Measurements from ENCODE around the gene PEX12. TPM values are rescaled to one million over a fixed set of nuclear protein-coding genes. Genes with fewer than 3 reads are reported as not detected.

Gene PEX12
- 10 to 100 TPM in 2 of 9 donors, 1 to 10 TPM in 7; 6.6 to 10.8 (median 8.8) TPM for total RNA-seq
- polyA plus RNA-seq = 1 to 10 TPM; 2.6 to 5.3 TPM
- long read RNA-seq, donor 1, transcript PEX12-201 (3 exons, 2,675 nt) = major isoform, 7 of 9 reads
- long read RNA-seq, donor 1, partial matches to known transcripts = 1 of 9 reads
- long read RNA-seq, donor 1, other reads (novel, unspliced or antisense) = 1 of 9 reads
- long read RNA-seq, donor 2, transcript PEX12-201 (3 exons, 2,675 nt) = major isoform, 17 of 22 reads
- long read RNA-seq, donor 2, partial matches to known transcripts = 5 of 22 reads
- long read RNA-seq, donor 2, other reads (novel, unspliced or antisense) = 0 of 22 reads
- long read RNA-seq, donor 3, partial matches to known transcripts = 1 of 5 reads
- long read RNA-seq, donor 3, other reads (novel, unspliced or antisense) = 0 of 5 reads

DNA sequence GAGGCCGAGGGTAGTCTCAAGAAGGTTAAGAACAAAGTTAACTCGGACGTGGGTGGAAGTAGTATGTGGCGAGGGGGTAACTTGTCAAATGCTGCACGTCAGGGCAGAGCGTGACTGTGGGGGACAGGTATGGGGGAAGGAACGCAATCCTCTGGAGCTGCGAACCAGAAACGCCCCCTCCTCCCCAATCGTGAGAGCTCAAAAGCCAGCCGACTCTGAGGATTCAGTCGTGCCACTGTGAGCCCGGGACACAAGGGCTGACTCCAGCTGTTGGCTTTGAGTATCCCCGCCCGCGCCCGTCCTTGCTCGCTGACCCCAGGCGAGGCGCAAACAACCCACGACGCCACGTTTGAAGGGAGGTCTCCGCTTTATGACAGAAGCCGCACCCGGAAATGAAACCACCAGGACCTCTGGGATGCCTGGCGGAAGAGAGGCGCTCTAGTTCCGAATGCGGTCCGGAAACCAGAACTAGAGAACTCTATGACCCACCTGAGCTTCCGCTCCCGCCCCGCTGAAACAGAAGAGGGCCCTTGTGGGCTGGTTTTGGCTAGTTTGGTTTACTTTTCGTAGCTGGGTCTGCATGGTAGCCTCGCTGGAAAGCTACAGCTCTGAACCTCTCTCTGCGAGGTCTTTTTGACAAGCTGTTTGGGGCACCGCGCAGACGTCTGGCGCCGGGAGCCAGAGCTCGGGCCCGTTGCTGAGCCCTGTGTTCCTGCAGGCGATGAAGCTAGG lies at the start of gene PEX12:
Gene PEX12, minus strand, starts transcription at position 375 of the 732 bp plus-strand sequence. CDS start 550 bp downstream, outside the sequence.
- Histone ChIP-seq H3K27me3 (no peaks in the 10 kb centered on the region), H3K27ac (peak within 1 kb of the TSS; percentile 77 to 96 (median 92)), H3K36me3 (peaks cover 0 to 37% (median 27%) of the 10 kb centered on the region in 9 donors), H3K4me3 (peak within 1 kb of the TSS; percentile 44 to 93 (median 79)), H3K4me1 (peaks cover 0 to 23% (median 17%) of the 10 kb centered on the region in 12 donors), H3K9me3 (no peaks in the 10 kb centered on the region)
- ATAC-seq = peak; percentile 98 to 99 (median 98)
- WGBS, 4 donors = 0 to 1% (median 0%) methylated on average over 28 to 45 of the region's 45 CpGs
- peak; percentile 91 to 95 (median 93) for DNase-seq
- peak in 1 of 2 donors; percentile 80 for TF ChIP-seq POLR2A (IDR thresholded peaks at IDR 0.05)
- TF ChIP-seq, protein P1, sequence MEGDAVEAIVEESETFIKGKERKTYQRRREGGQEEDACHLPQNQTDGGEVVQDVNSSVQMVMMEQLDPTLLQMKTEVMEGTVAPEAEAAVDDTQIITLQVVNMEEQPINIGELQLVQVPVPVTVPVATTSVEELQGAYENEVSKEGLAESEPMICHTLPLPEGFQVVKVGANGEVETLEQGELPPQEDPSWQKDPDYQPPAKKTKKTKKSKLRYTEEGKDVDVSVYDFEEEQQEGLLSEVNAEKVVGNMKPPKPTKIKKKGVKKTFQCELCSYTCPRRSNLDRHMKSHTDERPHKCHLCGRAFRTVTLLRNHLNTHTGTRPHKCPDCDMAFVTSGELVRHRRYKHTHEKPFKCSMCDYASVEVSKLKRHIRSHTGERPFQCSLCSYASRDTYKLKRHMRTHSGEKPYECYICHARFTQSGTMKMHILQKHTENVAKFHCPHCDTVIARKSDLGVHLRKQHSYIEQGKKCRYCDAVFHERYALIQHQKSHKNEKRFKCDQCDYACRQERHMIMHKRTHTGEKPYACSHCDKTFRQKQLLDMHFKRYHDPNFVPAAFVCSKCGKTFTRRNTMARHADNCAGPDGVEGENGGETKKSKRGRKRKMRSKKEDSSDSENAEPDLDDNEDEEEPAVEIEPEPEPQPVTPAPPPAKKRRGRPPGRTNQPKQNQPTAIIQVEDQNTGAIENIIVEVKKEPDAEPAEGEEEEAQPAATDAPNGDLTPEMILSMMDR (IDR thresholded peaks at IDR 0.05) = peak in 2 of 12 donors; percentile 7 to 30
- intact Hi-C loops (cut with DNase I) = loop anchor here in 4 of 10 donors (1.0 to 10.0 kb wide), 4 partner anchors 8 to 614 kb away; partner anchors contain the start of genes LIG3 (in 2 of the 4), AP2B1 (in 1 of the 4), CCT6B (in 1 of the 4) and ZNF830 (in 1 of the 4)

DNA sequence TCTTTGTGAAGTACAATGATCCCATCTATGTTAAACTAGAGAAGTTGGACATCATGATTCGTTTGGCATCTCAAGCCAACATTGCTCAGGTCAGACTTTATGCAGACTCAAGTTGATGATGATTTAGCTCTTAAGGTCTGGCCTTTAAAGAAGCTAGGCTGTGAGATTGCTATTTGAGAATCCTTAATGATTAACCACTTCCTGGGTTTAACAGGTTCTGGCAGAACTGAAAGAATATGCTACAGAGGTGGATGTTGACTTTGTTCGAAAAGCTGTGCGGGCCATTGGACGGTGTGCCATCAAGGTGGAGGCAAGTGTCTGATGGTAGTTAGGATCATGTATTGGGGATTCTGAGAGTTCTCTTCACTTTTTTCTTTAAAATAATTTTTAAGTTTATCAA lies 49.0 kb upstream of the PEX12 start:
- WGBS, 4 donors = 92 to 95% (median 93%) methylated on average over 4 of the region's 4 CpGs
- H3K36me3 ChIP-seq = peaks cover 0 to 97% (median 81%) of the 10 kb centered on the region in 9 donors
- no peak overlapping the region for H3K4me3 ChIP-seq
- H3K9me3 ChIP-seq = no peaks in the 10 kb centered on the region
- H3K27ac ChIP-seq = no peak overlapping the region
- DNase-seq (no peak), ATAC-seq (no peak)
- no peaks in the 10 kb centered on the region for H3K27me3 ChIP-seq
- TF ChIP-seq, protein P1 (IDR thresholded peaks at IDR 0.05) = no peak
- TF ChIP-seq POLR2A (IDR thresholded peaks at IDR 0.05) = no peak
- intact Hi-C loops (cut with DNase I) = loop anchor here in 1 of 10 donors (10.0 kb wide), 1 partner anchor 63 kb away; the partner anchor contains the start of gene SLFN14
- peaks cover 0 to 5% (median 0%) of the 10 kb centered on the region in 12 donors for H3K4me1 ChIP-seq

DNA sequence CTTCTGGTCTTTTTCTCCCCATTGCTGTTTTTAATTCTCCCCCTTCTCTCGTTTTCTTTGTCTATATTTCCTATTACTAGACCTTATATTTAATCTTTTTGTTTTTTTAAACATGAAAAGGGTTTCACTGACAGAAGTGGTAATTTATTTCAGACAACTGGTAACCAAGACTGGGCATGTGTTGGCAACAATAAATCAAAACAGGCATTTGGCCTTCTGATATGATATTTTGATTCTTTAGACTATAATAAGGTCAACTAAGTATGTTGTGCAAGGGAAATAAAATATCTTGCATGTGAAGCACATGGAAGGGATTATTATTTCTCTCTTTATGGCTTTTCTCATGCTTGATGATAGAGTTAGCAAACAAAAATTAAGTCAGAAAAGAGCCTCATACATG lies 43.4 kb upstream of the PEX12 start:
- no peak for DNase-seq
- TF ChIP-seq, protein P1 (IDR thresholded peaks at IDR 0.05) = no peak
- no peak for TF ChIP-seq POLR2A (IDR thresholded peaks at IDR 0.05)
- intact Hi-C loops (cut with DNase I) = loop anchor here in 1 of 10 donors (10.0 kb wide), 1 partner anchor 57 kb away; the partner anchor contains the start of gene SLFN14
- Histone ChIP-seq H3K27me3 (no peaks in the 10 kb centered on the region), H3K9me3 (no peaks in the 10 kb centered on the region), H3K36me3 (peaks cover 0 to 69% (median 48%) of the 10 kb centered on the region in 9 donors), H3K4me1 (peaks cover 0 to 23% (median 3%) of the 10 kb centered on the region in 12 donors), H3K27ac (no peak overlapping the region), H3K4me3 (no peak overlapping the region)
- WGBS, 4 donors = 75 to 78% (median 76%) methylated on average over 1 of the region's 1 CpG
- no peak for ATAC-seq
